ENCODE measurements around the gene TMEM117.

- TF ChIP-seq PATZ1 (CRISPR knock-in tag; IDR thresholded peaks at IDR 0.05; ENCODE audit: borderline replicate concordance) (0 out of 2 replicates have a peak, but pooled peaks have one; percentile 34), ZFP3 (CRISPR knock-in tag; IDR thresholded peaks at IDR 0.05) (no peak), ZNF8 (CRISPR knock-in tag; IDR thresholded peaks at IDR 0.05) (no peak), TOX (CRISPR knock-in tag; IDR thresholded peaks at IDR 0.05; ENCODE audit: borderline replicate concordance) (no peak), ISL1 (CRISPR knock-in tag; IDR thresholded peaks at IDR 0.05) (peak; percentile 89), RARB (CRISPR knock-in tag; IDR thresholded peaks at IDR 0.05) (no peak), ZNF565 (CRISPR knock-in tag; conservative IDR thresholded peaks at IDR 0.05; ENCODE audit: low read depth) (no peak)
Measured at GRCh38 chr12:44246482-44247105, 410.7 kb downstream of the TMEM117 start.

All from SK-N-SH treated with all-trans-retinoic acid at 6 μM for 48 hours (cell line).